ENCODE data around the gene UBE2H.

- no peak for TF ChIP-seq CTCF (IDR thresholded peaks at IDR 0.05; ENCODE audit: insufficient read depth, low read length, poor library complexity, severe bottlenecking)
- no peak for TF ChIP-seq EZH2phosphoT487 (conservative IDR thresholded peaks at IDR 0.05; ENCODE audit: low read length)
These were observed 44.5 kb upstream of the UBE2H start for GRCh38 chr7:129997285-129997684.
